Thoracic aorta (tissue), 2 donors: ENCODE data around the gene CFD. TPM values are rescaled to one million over a fixed set of nuclear protein-coding genes. Genes with fewer than 3 reads are reported as not detected.

Source experiments
- ATAC-seq: fragments of 150-250 bp; one replicate; pipeline ENCODE4 v1.8.0; 2017; ENCODE audit warnings: low read depth; ENCODE audit not compliant: insufficient number of reproducible peaks, low FRiP score
- DNase-seq: peaks from one replicate; pipeline ENCODE4 v3.0.0-alpha.2; 2020; ENCODE audit warnings: low spot score
- H3K27ac ChIP-seq, 2 donors: fragments of 200-600 bp; sonication (generic); 1 replicate in 1 of 2; 2 replicates in 1 of 2; pipeline ENCODE4 v1.5.1; 2016; ENCODE audit warnings: mild to moderate bottlenecking in 2 of 2, moderate library complexity in 2 of 2
- H3K27me3 ChIP-seq: fragments of 200-600 bp; sonication (generic); replicated peaks from 2 replicates; pipeline ENCODE4 v1.6.0; 2016; ENCODE audit warnings: mild to moderate bottlenecking; ENCODE audit not compliant: insufficient read depth
- H3K36me3 ChIP-seq: fragments of 200-600 bp; sonication (generic); one replicate; pipeline ENCODE4 v1.5.1; 2016
- H3K4me1 ChIP-seq, 2 donors: fragments of 200-600 bp; sonication (generic); 1 replicate in 1 of 2; 2 replicates in 1 of 2; pipeline versions ENCODE4 v1.5.1 to v1.6.0; 2016; ENCODE audit warnings: low read depth in 2 of 2, mild to moderate bottlenecking in 1 of 2; ENCODE audit not compliant: control insufficient read depth in 1 of 2
- H3K4me3 ChIP-seq: fragments of 200-600 bp; sonication (generic); 2 replicates; pipeline ENCODE4 v1.5.1; 2016; ENCODE audit warnings: mild to moderate bottlenecking
- H3K9me3 ChIP-seq: fragments of 200-600 bp; sonication (generic); 2 replicates; pipeline ENCODE4 v1.5.1; 2016
- CTCF ChIP-seq: fragments of 200-600 bp; sonication (generic); IDR thresholded peaks from one replicate; pipeline ENCODE4 v1.5.1; 2019; ENCODE audit warnings: antibody characterized with exemption
- total RNA-seq, 2 donors: library from RNA; depleted of rRNA; stranded (reverse); fragments of >200 nt; gene quantifications; one replicate each; pipeline versions ENCODE4 v1.1.0 to v1.2.3, GENCODE V29; 2016

CFD gene
- 100 to 1,000 TPM; 472 to 781 TPM for total RNA-seq

DNA sequence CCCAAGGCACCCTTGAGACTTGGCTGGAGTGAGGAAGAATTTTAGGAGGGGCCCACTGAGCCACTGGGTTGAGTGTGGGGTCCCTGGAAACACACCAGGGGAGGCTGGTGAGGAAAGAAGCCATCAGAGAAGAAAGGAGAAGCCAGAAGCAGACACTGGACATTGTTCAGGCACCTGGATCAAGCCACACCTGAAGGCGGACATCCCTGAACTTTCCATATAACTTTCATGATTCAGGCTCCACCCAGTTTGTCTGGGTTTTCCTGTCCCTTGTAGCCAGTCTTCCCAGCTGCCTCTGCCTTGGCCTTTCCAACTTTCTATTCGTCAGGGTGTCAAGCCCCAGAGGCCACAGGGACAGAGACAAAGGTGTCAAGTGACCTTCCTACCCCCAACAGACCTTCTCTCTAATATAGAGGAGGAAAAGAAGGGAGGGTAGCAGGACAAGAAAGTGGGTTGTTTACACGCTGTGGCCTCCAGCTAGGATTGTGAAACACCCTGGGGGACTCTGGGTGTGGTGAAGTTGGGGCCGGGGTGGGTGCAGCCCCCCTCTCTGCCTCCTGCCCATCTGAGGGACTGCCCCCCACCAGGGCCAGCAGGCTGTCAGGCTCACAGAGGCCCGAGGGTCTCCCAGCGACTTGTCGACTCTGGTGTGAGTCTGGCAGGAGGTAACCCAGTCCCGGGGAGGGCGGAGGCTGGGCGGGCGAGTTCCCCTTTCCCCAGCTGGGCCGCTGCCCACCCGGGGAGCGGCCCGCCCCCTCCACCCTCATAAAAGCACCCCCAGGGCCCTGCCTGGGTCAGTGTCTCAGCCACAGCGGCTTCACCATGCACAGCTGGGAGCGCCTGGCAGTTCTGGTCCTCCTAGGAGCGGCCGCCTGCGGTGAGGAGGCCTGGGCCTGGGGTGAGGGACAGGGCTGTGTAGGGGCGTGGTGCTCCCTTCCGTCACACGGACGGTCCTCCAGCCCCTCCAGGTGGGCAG lies at the start of gene CFD:
Gene CFD, plus strand, starts transcription at position 797 of the 976 bp plus-strand sequence. Its CDS starts 26 bp downstream, at position 823.
- Histone ChIP-seq H3K9me3 (no peaks in the 10 kb centered on the region), H3K4me3 (peak within 1 kb of the TSS; percentile 50), H3K27me3 (peaks cover 7% of the 10 kb centered on the region), H3K27ac (peak within 1 kb of the TSS in 1 of 2 donors; percentile 17), H3K36me3 (no peaks in the 10 kb centered on the region), H3K4me1 (peaks cover 0 to 11% of the 10 kb centered on the region in 2 donors)
- no peak for TF ChIP-seq CTCF
- DNase-seq (no peak), ATAC-seq (no peak)

DNA sequence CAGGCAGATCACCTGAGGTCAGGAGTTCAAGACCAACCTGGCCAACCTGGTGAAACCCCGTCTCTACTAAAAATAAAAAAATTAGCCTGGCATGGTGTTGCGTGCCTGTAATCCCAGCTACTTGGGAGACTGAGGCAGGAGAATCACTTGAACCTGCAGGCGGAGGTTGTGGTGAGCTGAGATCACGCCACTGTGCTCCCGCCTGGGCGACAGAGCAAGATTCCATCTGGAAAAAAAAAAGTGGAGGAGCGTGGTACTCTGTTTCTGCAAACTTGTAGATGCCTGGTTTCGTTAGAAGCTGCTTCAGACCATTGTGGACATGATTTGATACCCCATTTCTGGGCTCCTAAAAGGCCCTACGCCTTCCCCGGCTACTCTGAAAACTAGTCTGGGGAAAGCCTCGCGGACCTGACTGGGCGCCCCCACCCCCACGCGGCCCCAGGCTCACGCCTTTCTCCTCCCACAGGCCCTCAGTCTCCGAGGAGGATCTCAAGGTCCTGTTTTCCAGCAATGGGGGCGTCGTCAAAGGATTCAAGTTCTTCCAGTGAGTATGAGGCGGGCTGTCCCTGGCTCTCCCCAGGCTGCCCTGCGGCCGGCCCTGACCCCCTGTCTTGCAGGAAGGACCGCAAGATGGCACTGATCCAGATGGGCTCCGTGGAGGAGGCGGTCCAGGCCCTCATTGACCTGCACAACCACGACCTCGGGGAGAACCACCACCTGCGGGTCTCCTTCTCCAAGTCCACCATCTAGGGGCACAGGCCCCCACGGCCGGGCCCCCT lies 49.2 kb upstream of the CFD start:
- peaks cover 69% of the 10 kb centered on the region for H3K36me3 ChIP-seq
- no peak for DNase-seq

DNA sequence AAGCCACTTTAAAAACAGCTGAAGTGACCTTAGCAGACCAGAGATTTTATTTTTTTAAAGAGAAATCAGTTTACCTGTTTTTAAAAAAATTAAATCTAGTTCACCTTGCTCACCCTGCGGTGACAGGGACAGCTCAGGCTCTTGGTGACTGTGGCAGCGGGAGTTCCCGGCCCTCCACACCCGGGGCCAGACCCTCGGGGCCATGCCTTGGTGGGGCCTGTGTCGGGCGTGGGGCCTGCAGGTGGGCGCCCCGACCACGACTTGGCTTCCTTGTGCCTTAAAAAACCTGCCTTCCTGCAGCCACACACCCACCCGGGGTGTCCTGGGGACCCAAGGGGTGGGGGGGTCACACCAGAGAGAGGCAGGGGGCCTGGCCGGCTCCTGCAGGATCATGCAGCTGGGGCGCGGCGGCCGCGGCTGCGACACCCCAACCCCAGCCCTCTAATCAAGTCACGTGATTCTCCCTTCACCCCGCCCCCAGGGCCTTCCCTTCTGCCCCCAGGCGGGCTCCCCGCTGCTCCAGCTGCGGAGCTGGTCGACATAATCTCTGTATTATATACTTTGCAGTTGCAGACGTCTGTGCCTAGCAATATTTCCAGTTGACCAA lies 48.5 kb upstream of the CFD start:
- no peak for TF ChIP-seq CTCF
- DNase-seq (no peak), ATAC-seq (no peak)
- Histone ChIP-seq H3K9me3 (no peaks in the 10 kb centered on the region), H3K27me3 (no peaks in the 10 kb centered on the region), H3K4me3 (no peak overlapping the region), H3K27ac (no peak overlapping the region), H3K36me3 (peaks cover 62% of the 10 kb centered on the region), H3K4me1 (no peaks in the 10 kb centered on the region)

More for the DNA sequence above, 49.2 kb upstream of the CFD start:
- TF ChIP-seq CTCF, result no peak
- Histone ChIP-seq H3K4me3 (no peak overlapping the region), H3K27me3 (no peaks in the 10 kb centered on the region), H3K27ac (no peak overlapping the region), H3K9me3 (no peaks in the 10 kb centered on the region), H3K4me1 (no peaks in the 10 kb centered on the region)
- ATAC-seq, result no peak

DNA sequence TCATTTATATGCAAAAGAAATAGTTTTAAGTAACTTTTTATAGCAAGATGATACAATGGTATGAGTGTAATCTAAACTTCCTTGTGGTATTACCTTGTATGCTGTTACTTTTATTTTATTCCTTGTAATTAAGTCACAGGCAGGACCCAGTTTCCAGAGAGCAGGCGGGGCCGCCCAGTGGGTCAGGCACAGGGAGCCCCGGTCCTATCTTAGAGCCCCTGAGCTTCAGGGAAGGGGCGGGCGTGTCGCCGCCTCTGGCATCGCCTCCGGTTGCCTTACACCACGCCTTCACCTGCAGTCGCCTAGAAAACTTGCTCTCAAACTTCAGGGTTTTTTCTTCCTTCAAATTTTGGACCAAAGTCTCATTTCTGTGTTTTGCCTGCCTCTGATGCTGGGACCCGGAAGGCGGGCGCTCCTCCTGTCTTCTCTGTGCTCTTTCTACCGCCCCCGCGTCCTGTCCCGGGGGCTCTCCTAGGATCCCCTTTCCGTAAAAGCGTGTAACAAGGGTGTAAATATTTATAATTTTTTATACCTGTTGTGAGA lies 47.9 kb upstream of the CFD start:
- no peak for ATAC-seq

More for the DNA sequence above, 47.9 kb upstream of the CFD start:
- no peak for TF ChIP-seq CTCF
- Histone ChIP-seq H3K36me3 (peaks cover 56% of the 10 kb centered on the region), H3K9me3 (no peaks in the 10 kb centered on the region), H3K4me1 (no peaks in the 10 kb centered on the region), H3K4me3 (no peak overlapping the region), H3K27me3 (no peaks in the 10 kb centered on the region), H3K27ac (no peak overlapping the region)
- DNase-seq, result no peak
